ENCODE data around the gene SLC4A9.
A peak's percentile ranks its signal among the peaks of the same experiment; 100 is the strongest.

Gene SLC4A9

DNA sequence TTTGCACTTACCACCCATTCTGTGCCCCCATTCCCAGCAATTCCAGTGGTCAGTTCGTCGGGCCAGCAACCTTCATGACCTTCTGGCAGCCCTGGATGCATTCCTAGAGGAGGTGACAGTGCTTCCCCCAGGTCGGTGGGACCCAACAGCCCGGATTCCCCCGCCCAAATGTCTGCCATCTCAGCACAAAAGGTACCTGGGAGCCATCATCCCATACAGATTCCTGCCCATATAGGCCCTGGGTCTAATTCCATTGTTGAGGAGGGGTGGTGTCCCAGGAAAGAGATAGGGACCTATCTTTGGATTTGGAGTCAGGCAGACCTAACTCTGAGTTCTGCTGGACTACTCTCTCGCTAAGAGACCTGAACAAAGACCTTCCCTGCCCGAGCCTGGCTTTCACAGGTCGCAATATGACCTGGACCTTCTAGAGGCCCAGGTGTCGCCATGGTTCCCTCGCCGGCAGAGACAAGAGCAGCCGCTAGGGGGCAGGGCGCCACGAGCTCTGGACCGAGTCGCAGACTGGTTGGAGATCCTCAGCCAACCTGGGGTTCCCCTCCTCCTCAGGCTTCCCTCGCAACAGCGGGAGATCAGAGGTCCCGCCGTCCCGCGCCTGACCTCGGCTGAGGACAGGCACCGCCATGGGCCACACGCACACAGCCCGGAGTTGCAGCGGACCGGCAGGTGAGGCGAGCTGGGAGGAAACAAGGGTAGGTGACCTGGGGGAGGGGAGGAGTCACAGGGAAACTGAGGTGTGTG lies 3.1 kb downstream of the SLC4A9 start:
- no peaks in the 10 kb centered on the region for H3K4me1 ChIP-seq (ENCODE audit: insufficient read depth, low read length)
- H3K9ac ChIP-seq (ENCODE audit: low read depth, low read length) = peak overlapping the region; percentile 57; the same call in 1 of the 2 replicates
- no peaks in the 10 kb centered on the region for H3K36me3 ChIP-seq (ENCODE audit: insufficient read depth, low read length)
- H3K9me3 ChIP-seq (ENCODE audit: control insufficient read depth, insufficient read depth, low read length) = no peaks in the 10 kb centered on the region

DNA sequence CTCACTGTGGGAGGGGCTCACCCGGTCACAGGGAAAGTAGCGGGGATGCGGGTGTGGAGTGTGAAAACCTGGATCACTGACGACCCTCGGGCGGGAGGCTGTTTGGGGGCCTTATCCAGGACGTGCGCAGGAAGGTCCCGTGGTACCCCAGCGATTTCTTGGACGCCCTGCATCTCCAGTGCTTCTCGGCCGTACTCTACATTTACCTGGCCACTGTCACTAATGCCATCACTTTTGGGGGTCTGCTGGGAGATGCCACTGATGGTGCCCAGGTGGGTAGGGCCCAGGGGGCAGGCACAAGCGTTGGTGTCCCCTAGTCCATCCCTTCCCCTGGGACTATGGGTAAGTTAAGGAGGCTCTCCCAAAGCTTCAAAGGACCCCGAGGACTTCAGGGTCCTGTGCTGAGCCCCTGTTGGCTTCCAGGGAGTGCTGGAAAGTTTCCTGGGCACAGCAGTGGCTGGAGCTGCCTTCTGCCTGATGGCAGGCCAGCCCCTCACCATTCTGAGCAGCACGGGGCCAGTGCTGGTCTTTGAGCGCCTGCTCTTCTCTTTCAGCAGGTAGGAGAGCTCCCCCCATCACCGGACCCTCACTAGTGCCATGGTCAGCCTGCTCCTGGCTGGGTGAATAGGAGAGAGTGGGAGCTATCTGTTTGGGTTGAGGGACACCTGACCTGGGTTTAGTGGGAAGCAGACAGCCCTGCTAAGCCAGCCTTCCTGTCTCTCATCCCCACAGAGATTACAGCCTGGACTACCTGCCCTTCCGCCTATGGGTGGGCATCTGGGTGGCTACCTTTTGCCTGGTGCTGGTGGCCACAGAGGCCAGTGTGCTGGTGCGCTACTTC lies 3.9 kb downstream of the SLC4A9 start:
- H3K9ac ChIP-seq (ENCODE audit: low read depth, low read length) = peak overlapping the region; percentile 57; the same call in 1 of the 2 replicates

DNA sequence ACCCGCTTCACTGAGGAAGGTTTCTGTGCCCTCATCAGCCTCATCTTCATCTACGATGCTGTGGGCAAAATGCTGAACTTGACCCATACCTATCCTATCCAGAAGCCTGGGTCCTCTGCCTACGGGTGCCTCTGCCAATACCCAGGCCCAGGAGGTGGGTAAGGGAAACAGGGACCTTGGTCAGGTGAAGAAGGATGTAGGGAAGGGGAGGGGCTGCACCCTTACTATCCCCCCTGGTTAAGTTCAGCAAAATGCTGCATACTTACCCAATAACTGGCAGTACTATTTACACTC lies 4.4 kb downstream of the SLC4A9 start:
- H3K9ac ChIP-seq (ENCODE audit: low read depth, low read length) = no peak overlapping the region
- no peaks in the 10 kb centered on the region for H3K4me1 ChIP-seq (ENCODE audit: insufficient read depth, low read length)
- H3K9me3 ChIP-seq (ENCODE audit: control insufficient read depth, insufficient read depth, low read length) = no peaks in the 10 kb centered on the region
- H3K36me3 ChIP-seq (ENCODE audit: insufficient read depth, low read length) = no peaks in the 10 kb centered on the region

More for the DNA sequence above, 3.9 kb downstream of the SLC4A9 start:
- H3K4me1 ChIP-seq (ENCODE audit: insufficient read depth, low read length) = no peaks in the 10 kb centered on the region
- H3K9me3 ChIP-seq (ENCODE audit: control insufficient read depth, insufficient read depth, low read length) = no peaks in the 10 kb centered on the region
- no peaks in the 10 kb centered on the region for H3K36me3 ChIP-seq (ENCODE audit: insufficient read depth, low read length)

- H3K4me1 ChIP-seq (ENCODE audit: insufficient read depth, low read length) = no peaks in the 10 kb centered on the region
- no peaks in the 10 kb centered on the region for H3K36me3 ChIP-seq (ENCODE audit: insufficient read depth, low read length)
- no peak overlapping the region for H3K9ac ChIP-seq (ENCODE audit: low read depth, low read length)
- no peaks in the 10 kb centered on the region for H3K9me3 ChIP-seq (ENCODE audit: control insufficient read depth, insufficient read depth, low read length)
Measured at GRCh38 chr5:140365282-140365681, 5.3 kb downstream of the SLC4A9 start.

DNA sequence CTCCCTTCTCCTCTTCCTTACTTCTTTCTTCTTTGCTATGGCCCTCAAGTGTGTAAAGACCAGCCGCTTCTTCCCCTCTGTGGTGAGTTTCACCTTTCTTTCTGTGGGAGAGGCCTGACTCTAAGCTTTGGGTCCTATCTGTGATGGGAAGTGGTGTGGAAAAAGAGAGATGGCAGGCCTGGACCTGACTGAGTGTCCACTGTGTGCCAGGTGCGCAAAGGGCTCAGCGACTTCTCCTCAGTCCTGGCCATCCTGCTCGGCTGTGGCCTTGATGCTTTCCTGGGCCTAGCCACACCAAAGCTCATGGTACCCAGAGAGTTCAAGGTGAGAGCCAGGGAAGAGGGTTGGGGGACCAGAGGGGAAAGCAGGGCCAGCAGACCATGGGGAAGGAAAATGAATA lies 5.9 kb downstream of the SLC4A9 start:
- no peaks in the 10 kb centered on the region for H3K4me1 ChIP-seq (ENCODE audit: insufficient read depth, low read length)
- H3K9ac ChIP-seq (ENCODE audit: low read depth, low read length) = no peak overlapping the region
- no peaks in the 10 kb centered on the region for H3K9me3 ChIP-seq (ENCODE audit: control insufficient read depth, insufficient read depth, low read length)
- H3K36me3 ChIP-seq (ENCODE audit: insufficient read depth, low read length) = no peaks in the 10 kb centered on the region

- Histone ChIP-seq H3K36me3 (ENCODE audit: insufficient read depth, low read length) (no peaks in the 10 kb centered on the region), H3K4me1 (ENCODE audit: insufficient read depth, low read length) (no peaks in the 10 kb centered on the region), H3K9me3 (ENCODE audit: control insufficient read depth, insufficient read depth, low read length) (no peaks in the 10 kb centered on the region), H3K9ac (ENCODE audit: low read depth, low read length) (no peak overlapping the region)
Measured at GRCh38 chr5:140366589-140367255, 6.7 kb downstream of the SLC4A9 start.

GRCh38 chr5:140367256-140368013 lies 7.4 kb downstream of the SLC4A9 start:
- H3K4me1 ChIP-seq (ENCODE audit: insufficient read depth, low read length) = no peaks in the 10 kb centered on the region
- no peaks in the 10 kb centered on the region for H3K9me3 ChIP-seq (ENCODE audit: control insufficient read depth, insufficient read depth, low read length)
- H3K9ac ChIP-seq (ENCODE audit: low read depth, low read length) = no peak overlapping the region
- no peaks in the 10 kb centered on the region for H3K36me3 ChIP-seq (ENCODE audit: insufficient read depth, low read length)

- Histone ChIP-seq H3K36me3 (ENCODE audit: insufficient read depth, low read length) (no peaks in the 10 kb centered on the region), H3K9ac (ENCODE audit: low read depth, low read length) (no peak overlapping the region), H3K9me3 (ENCODE audit: control insufficient read depth, insufficient read depth, low read length) (no peaks in the 10 kb centered on the region), H3K4me1 (ENCODE audit: insufficient read depth, low read length) (no peaks in the 10 kb centered on the region)
Measured at GRCh38 chr5:140371356-140372151, 11.6 kb downstream of the SLC4A9 start.

GRCh38 chr5:140372971-140373487 lies 13.0 kb downstream of the SLC4A9 start:
- no peaks in the 10 kb centered on the region for H3K9me3 ChIP-seq (ENCODE audit: control insufficient read depth, insufficient read depth, low read length)
- H3K9ac ChIP-seq (ENCODE audit: low read depth, low read length) = no peak overlapping the region
- no peaks in the 10 kb centered on the region for H3K36me3 ChIP-seq (ENCODE audit: insufficient read depth, low read length)
- H3K4me1 ChIP-seq (ENCODE audit: insufficient read depth, low read length) = no peaks in the 10 kb centered on the region

GRCh38 chr5:140381351-140381750 lies 21.4 kb downstream of the SLC4A9 start:
- Histone ChIP-seq H3K9me3 (ENCODE audit: control insufficient read depth, insufficient read depth, low read length) (no peaks in the 10 kb centered on the region), H3K4me1 (ENCODE audit: insufficient read depth, low read length) (no peaks in the 10 kb centered on the region), H3K36me3 (ENCODE audit: insufficient read depth, low read length) (no peaks in the 10 kb centered on the region), H3K9ac (ENCODE audit: low read depth, low read length) (no peak overlapping the region)

DNA sequence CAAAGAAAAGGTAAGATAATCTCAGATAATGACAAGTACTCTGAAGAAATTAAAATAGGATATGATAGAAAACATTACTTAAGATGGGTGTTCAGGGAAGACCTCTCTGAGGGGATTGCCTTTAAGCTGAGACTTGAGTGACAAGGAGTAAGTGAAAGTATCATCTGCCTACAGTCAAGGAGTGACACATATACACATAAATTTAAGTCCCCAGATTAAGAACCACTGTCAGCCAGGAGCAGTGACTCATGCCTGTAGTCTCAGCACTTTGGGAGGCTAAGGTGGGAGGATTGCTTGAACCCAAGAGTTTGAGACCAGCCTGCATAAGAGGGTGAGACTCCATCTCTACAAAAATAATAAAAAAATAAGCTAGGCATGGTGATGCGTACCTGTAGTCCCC lies 22.0 kb downstream of the SLC4A9 start:
- H3K9me3 ChIP-seq (ENCODE audit: control insufficient read depth, insufficient read depth, low read length) = no peaks in the 10 kb centered on the region
- no peak overlapping the region for H3K9ac ChIP-seq (ENCODE audit: low read depth, low read length)
- H3K36me3 ChIP-seq (ENCODE audit: insufficient read depth, low read length) = no peaks in the 10 kb centered on the region
- H3K4me1 ChIP-seq (ENCODE audit: insufficient read depth, low read length) = no peaks in the 10 kb centered on the region

DNA sequence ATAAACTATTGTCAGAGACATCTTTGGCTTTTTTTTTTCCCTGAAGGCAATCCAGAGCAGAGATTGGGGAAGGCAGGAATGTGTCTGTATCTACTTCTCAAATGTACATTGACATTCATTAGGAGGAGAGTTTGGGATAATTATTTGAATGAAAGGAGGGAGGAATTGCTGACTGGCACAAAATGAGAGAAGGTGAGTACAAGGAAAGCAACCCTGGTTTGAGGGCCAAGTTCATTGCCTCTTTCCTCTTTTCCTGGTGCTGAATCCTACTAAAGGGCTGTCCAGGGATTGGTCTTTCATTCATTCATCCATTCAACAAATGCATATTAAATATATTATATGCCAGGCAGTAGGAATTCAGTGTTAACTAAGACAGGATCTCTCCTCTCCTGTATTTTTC lies 22.9 kb downstream of the SLC4A9 start:
- Histone ChIP-seq H3K4me1 (ENCODE audit: insufficient read depth, low read length) (no peaks in the 10 kb centered on the region), H3K36me3 (ENCODE audit: insufficient read depth, low read length) (no peaks in the 10 kb centered on the region), H3K9ac (ENCODE audit: low read depth, low read length) (no peak overlapping the region), H3K9me3 (ENCODE audit: control insufficient read depth, insufficient read depth, low read length) (no peaks in the 10 kb centered on the region)

DNA sequence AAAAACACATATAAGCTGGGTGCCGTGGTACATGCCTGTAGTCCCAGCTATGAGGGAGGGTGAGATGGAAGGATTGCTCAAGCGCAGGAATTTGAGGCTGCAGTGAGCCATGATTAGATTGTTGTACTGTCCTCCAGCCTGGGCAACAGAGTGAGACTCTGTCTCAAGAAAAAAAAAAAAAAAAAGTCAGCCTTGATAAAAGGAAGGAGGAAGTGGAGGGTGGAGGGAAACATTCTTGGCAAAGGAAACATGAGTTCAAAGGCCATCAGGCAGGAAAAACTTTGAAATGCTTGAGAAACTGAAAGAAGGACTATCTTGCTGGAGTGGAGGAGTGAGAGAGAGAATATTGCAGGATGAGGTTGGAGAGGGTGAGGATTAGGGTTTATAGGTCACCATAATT lies 23.3 kb downstream of the SLC4A9 start:
- no peaks in the 10 kb centered on the region for H3K4me1 ChIP-seq (ENCODE audit: insufficient read depth, low read length)
- H3K36me3 ChIP-seq (ENCODE audit: insufficient read depth, low read length) = no peaks in the 10 kb centered on the region
- H3K9me3 ChIP-seq (ENCODE audit: control insufficient read depth, insufficient read depth, low read length) = no peaks in the 10 kb centered on the region
- no peak overlapping the region for H3K9ac ChIP-seq (ENCODE audit: low read depth, low read length)
